Measurements from ENCODE around the gene MAGEC2.

- no peak for TF ChIP-seq POLR2A (IDR thresholded peaks at IDR 0.05)
- TF ChIP-seq CTCF (IDR thresholded peaks at IDR 0.05) = no peak
- TF ChIP-seq POLR2AphosphoS5 (IDR thresholded peaks at IDR 0.05; ENCODE audit: insufficient read depth in 1 of 2, low read depth in 1 of 2) = no peak
Observed at GRCh38 chrX:142184756-142185602, 20.1 kb downstream of the MAGEC2 start.

Data from vagina (tissue), 2 donors.